Measurements from ENCODE around the gene PNMA8B. TPM values are rescaled to one million over a fixed set of nuclear protein-coding genes. Genes with fewer than 3 reads are reported as not detected.

PNMA8B gene
- total and polyA plus RNA-seq, 2 donors (not counting 3 experiments of a cell fraction or from before 2014, with no cell fraction given), result 0.11 TPM; not detected in 1

- H3K9me3 ChIP-seq (replicated peaks; ENCODE audit: control insufficient read depth, insufficient read depth, low read length), result no peaks in the 10 kb centered on the region
- H3K27me3 ChIP-seq (ENCODE audit: control insufficient read depth in 2 of 2, insufficient read depth in 2 of 2, low read length in 2 of 2), result peaks cover 0 to 2% of the 10 kb centered on the region in 2 experiments
- no peak overlapping the region for H2AFZ ChIP-seq (ENCODE audit: low read depth, low read length)
- TF ChIP-seq FOS (IDR thresholded peaks at IDR 0.05; ENCODE audit: borderline replicate concordance, insufficient read depth, low read length) (no peak), GATA2 (IDR thresholded peaks at IDR 0.05; ENCODE audit: insufficient read depth, insufficient read length, low read depth, low read length) (no peak), MYC (IDR thresholded peaks at IDR 0.05; ENCODE audit: low read depth, low read length) (no peak)
- ChIA-PET POLR2A (no interaction called here), CTCF (no interaction called here)
- H3K9me1 ChIP-seq (replicated peaks; ENCODE audit: control insufficient read depth, extremely low read depth, insufficient read depth, low read length), result no peaks in the 10 kb centered on the region
- dilution Hi-C loops (cut with MboI; ENCODE audit: extremely low pct_ligation_motif_present, low sequenced_read_pairs) (no loop called here), intact Hi-C loops (cut with micrococcal nuclease) (no loop called here)
- DNase-seq (ENCODE audit: low read depth, low spot score) (no peak), FAIRE-seq (no peak)
- H3K79me2 ChIP-seq (ENCODE audit: control insufficient read depth, insufficient read depth, low read length), result no peaks in the 10 kb centered on the region
- no peak overlapping the region for H3K9ac ChIP-seq (replicated peaks; ENCODE audit: extremely low read depth, insufficient read depth, low read length)
- H3K4me1 ChIP-seq (ENCODE audit: control insufficient read depth, extremely low read depth, insufficient read depth, low read length), result peaks cover 2% of the 10 kb centered on the region
- no peak overlapping the region for H3K27ac ChIP-seq (ENCODE audit: insufficient read depth, low read depth, low read length)
- H3K36me3 ChIP-seq (ENCODE audit: control insufficient read depth in 2 of 2, extremely low read depth in 1 of 2, insufficient read depth in 2 of 2, low read length in 2 of 2), result no peaks in the 10 kb centered on the region
- H3K4me3 ChIP-seq (replicated peaks in 1 of 3; ENCODE audit: insufficient read depth in 1 of 3, low read depth in 1 of 3, low read length in 3 of 3), result no peak overlapping the region
- no peaks in the 10 kb centered on the region for H4K20me1 ChIP-seq (replicated peaks; ENCODE audit: control insufficient read depth, extremely low read depth, insufficient read depth, low read length)
- BruUV-seq (replicated peaks), result no TSS peak
- H3K4me2 ChIP-seq (ENCODE audit: insufficient read depth, low read length), result no peak overlapping the region
Observed at GRCh38 chr19:46441866-46442265, 53.8 kb downstream of the PNMA8B start.

Other genes with a start within 250 kb of the PNMA8B start
- 8.1 and 8.5 TPM in 2 replicates for gene HIF3A, start 198.8 kb downstream of the PNMA8B start, total RNA-seq
- gene HIF3A, start 198.8 kb downstream of the PNMA8B start, polyA plus RNA-seq, result 5.6 and 8.5 TPM in 2 replicates
- 102 and 114 TPM in 2 replicates for gene PPP5C, start 148.8 kb downstream of the PNMA8B start, total RNA-seq
- gene PPP5C, start 148.8 kb downstream of the PNMA8B start, polyA plus RNA-seq, result 157 and 172 TPM in 2 replicates
- gene CCDC8, start 82.3 kb downstream of the PNMA8B start, total RNA-seq, result 0.35 and 0.75 TPM in 2 replicates
- gene CCDC8, start 82.3 kb downstream of the PNMA8B start, polyA plus RNA-seq, result 0.18 and 0.19 TPM in 2 replicates
- 0.07 TPM in 1 of 2 replicates, not detected in the other for gene PNMA8C, start 66.9 kb downstream of the PNMA8B start, total RNA-seq
- gene PNMA8C, start 66.9 kb downstream of the PNMA8B start, polyA plus RNA-seq, result not detected in 2 replicates
- 0.16 and 0.27 TPM in 2 replicates for gene PNMA8A, start 24.3 kb downstream of the PNMA8B start, total RNA-seq
- gene PNMA8A, start 24.3 kb downstream of the PNMA8B start, polyA plus RNA-seq, result 0.08 and 0.25 TPM in 2 replicates
- gene CALM3, start 105.5 kb upstream of the PNMA8B start, total RNA-seq, result 305 and 351 TPM in 2 replicates
- gene CALM3, start 105.5 kb upstream of the PNMA8B start, polyA plus RNA-seq, result 328 and 425 TPM in 2 replicates
- gene PTGIR, start 129.2 kb upstream of the PNMA8B start, total RNA-seq, result 0.55 and 1.1 TPM in 2 replicates
- 2.7 and 3.8 TPM in 2 replicates for gene PTGIR, start 129.2 kb upstream of the PNMA8B start, polyA plus RNA-seq
- gene GNG8, start 140.3 kb upstream of the PNMA8B start, total RNA-seq, result not detected in 2 replicates
- not detected in 2 replicates for gene GNG8, start 140.3 kb upstream of the PNMA8B start, polyA plus RNA-seq
- 0.22 and 0.65 TPM in 2 replicates for gene DACT3, start 165.3 kb upstream of the PNMA8B start, total RNA-seq
- gene DACT3, start 165.3 kb upstream of the PNMA8B start, polyA plus RNA-seq, result 0.76 and 0.83 TPM in 2 replicates
- 94.9 and 101 TPM in 2 replicates for gene PRKD2, start 221.2 kb upstream of the PNMA8B start, total RNA-seq
- gene PRKD2, start 221.2 kb upstream of the PNMA8B start, polyA plus RNA-seq, result 40.4 and 42.4 TPM in 2 replicates

Data from endothelial cell of umbilical vein (primary cell).